AG09309 (cell line): ENCODE measurements around the gene LBH.

Experiments used
- DNase-seq: peaks from one replicate; pipeline ENCODE4 v3.0.0-alpha.2; 2010; ENCODE audit warnings: low read depth
- H3K4me3 ChIP-seq: 2 replicates; pipeline ENCODE4 v1.5.1; 2011; ENCODE audit warnings: mild to moderate bottlenecking, low read depth, low read length, moderate library complexity; ENCODE audit not compliant: control insufficient read depth
- TF ChIP-seq, protein P1 (sequence below): IDR thresholded peaks from 2 replicates; pipeline ENCODE4 v1.5.1; 2011; ENCODE audit warnings: mild to moderate bottlenecking, low read depth, low read length, inconsistent platforms; ENCODE audit not compliant: insufficient read depth, control insufficient read depth; ENCODE audit errors: missing control alignments

LBH gene

GRCh38 chr2:30225131-30225762 lies 6.1 kb upstream of the LBH start:
- no peak for DNase-seq
- peak overlapping the region; percentile 8; the same call in 1 of the 2 replicates for H3K4me3 ChIP-seq
- TF ChIP-seq, protein P1, sequence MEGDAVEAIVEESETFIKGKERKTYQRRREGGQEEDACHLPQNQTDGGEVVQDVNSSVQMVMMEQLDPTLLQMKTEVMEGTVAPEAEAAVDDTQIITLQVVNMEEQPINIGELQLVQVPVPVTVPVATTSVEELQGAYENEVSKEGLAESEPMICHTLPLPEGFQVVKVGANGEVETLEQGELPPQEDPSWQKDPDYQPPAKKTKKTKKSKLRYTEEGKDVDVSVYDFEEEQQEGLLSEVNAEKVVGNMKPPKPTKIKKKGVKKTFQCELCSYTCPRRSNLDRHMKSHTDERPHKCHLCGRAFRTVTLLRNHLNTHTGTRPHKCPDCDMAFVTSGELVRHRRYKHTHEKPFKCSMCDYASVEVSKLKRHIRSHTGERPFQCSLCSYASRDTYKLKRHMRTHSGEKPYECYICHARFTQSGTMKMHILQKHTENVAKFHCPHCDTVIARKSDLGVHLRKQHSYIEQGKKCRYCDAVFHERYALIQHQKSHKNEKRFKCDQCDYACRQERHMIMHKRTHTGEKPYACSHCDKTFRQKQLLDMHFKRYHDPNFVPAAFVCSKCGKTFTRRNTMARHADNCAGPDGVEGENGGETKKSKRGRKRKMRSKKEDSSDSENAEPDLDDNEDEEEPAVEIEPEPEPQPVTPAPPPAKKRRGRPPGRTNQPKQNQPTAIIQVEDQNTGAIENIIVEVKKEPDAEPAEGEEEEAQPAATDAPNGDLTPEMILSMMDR = no peak

- TF ChIP-seq, protein P1 = no peak
- DNase-seq = no peak
- no peak overlapping the region for H3K4me3 ChIP-seq
Measured at GRCh38 chr2:30226144-30227032, 4.9 kb upstream of the LBH start.

DNA sequence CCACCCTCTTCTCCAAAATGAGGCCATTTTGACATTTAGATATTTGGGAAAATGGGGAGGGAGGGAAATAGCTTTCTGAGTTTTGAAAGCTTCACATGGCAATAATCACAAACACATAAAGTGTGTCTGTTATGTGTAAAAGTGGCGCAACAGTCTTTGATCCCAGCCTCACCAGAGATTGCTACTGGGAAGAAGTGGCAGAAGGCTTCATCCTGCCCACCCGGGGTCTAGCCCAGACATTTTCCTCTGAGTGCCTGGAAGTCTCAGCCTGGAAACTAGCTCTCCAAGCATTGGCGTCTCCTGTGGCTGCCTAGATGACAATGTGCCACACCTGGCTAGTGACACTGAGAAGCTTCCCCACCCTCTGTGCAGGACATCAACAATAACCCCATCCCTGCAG lies 1.7 kb upstream of the LBH start:
- no peak for DNase-seq
- TF ChIP-seq, protein P1 = no peak
- H3K4me3 ChIP-seq = no peak overlapping the region

DNA sequence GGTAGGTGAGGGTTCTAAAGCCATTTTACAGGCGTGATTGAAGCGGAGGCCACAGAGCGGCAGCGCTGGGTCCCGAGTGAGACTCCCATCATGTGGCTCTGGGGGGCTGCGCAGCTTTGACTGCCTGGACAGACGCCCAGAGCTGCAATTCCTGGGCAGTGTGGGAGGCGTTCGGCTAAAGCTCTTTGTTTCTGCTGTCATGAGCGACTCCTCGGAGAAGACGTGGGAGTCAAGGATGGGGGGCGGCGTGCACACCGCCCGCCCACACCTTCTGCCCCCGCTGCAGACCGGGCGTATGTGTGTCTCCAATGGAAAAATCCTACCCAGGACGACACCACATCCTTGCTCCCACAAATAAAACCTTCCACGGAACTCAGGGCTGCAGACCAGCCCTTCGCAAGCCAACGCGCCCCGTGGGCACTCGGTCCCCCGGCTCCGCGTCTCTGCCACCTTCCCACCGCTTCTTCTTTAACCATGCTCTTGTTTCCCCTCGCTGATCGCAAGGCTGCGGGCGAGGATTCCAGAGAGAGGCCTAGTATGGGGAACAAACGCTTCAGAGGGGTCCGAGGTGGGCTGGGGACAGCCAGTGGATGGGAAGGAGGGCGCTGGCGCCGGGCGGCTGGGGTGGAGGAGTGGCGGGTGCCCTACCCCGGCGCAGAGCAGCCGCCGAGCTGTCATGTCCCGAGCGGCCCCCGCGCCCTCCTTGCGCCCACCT lies 680 bp upstream of the LBH start:
- DNase-seq = no peak
- peak overlapping the region; percentile 89 for H3K4me3 ChIP-seq
- TF ChIP-seq, protein P1 = no peak

DNA sequence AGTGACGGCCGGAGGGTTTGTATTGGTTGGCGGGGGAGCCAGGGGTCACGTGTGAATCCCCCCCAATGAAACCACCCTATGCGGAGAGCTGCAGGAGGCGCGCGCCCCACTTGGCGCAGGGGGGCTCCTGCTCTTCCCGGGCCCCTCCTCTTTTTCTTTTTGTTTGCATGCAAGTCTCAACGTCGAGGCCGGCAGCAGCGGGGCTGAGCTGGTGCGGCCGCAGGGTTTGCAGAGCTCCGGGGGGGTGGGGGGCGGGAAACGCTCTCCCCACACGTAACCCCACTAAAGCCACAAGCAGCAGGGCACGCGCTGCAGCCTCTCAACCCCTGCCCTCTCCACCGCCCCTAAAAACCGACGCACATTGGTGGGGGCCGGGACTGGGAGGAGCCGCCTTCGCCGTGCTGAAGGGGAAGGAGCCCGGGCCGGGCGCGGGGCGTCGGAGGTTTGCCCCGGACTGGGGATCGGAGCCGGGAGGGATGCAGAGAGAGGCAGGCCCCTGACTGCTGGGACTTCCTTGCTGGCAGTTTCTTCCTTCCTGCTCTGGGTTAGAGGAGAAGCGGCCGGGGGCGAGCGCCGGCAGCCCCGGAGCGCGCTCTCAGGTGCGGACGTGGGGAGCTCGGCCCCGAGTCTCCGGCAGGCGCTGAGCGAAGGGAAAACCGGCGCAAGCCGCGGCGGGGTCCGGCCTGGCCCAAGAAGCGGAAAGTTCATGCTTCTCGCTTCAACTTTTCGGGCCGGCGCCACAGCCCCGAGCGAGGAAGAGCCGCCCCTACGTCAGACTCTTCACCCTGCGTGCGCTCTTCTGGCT lies 864 bp downstream of the LBH start:
- TF ChIP-seq, protein P1 = no peak
- no peak for DNase-seq
- peak overlapping the region; percentile 89 for H3K4me3 ChIP-seq

DNA sequence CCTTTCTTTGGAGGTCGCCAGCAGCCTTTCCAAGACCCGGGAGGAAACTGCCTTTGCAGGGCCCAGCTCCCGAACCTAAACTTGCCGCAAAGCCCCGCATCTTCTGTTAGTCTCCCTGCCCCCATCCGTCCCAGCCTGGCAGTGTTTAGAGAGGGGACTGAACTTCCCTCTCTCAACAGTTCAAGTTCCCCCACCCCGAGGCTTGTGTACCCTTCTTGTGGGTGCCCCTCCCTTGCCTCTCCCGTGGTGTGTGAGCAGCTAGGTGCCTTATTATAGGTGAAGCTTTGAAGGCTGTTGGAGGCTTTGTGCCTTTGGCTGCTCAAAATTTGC lies 1.4 kb downstream of the LBH start:
- H3K4me3 ChIP-seq = peak overlapping the region; percentile 89
- TF ChIP-seq, protein P1 = no peak
- no peak for DNase-seq
